GM18526 (cell line): Measurements from ENCODE around the gene SLC38A3.

Experiments used
- POLR2A ChIP-seq: IDR thresholded peaks from 3 replicates; pipeline ENCODE4 v1.6.1; 2011; ENCODE audit not compliant: insufficient read length; ENCODE audit errors: extremely low read depth

SLC38A3 gene

DNA sequence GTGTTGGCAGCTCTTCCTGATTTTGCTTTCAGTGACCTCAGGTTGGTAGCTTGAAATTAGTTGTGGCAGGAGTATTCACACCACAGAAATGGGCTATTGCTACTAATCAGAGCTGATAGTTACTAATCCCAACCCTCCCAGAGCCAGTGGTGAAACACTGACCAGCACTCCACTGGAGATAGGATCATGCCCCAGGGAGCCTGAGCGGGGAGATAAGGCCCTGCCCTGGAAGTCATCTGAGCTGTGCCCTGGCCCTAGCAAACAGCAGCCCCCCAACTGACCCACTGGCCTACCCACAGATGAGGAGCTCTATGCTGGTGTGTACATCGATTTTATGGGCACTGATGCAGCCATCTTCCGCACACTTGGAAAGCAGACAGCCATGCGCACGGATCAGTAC, 23.1 kb upstream of the SLC38A3 start:
- no peak for TF ChIP-seq POLR2A

DNA sequence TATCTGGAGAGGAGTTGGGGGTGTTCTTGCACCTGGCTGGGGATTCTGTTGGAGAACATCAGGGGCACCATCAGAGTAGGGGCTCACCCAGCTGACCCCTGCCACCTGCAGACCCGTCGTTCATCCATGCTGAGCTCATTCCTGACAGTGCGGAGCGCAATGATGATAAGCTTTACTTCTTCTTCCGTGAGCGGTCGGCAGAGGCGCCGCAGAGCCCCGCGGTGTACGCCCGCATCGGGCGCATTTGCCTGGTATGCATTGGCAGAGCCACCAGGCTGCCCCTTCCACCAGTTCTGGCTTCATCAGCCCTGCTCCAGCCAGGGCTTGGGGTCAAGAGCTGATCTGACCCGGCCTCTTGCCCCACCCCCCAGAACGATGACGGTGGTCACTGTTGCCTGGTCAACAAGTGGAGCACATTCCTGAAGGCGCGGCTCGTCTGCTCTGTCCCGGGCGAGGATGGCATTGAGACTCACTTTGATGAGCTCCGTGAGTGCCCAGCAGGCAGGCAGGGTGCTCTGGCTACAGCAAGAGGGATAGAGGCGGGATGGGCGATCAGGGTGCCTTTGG, 22.5 kb upstream of the SLC38A3 start:
- TF ChIP-seq POLR2A, result no peak

DNA sequence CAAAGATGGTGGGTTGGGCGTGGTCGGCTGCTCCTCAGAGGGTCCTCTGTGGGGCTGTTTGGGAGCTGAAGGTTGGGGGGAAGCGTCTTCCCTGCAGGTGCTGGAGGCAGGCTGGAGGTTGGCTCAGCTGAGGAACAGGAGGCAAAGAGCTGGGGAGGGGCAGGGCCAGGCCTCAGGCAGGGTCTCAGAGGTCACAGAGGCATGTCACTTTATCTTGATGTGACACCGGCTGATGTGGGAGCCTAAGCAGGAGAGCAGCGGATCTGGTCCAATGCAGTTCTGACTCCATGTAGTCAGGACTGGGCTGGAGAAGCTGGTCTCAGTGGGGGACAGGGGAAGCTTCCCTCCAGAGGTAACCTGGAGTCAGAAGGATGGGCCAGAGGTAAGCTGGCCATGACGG, 21.3 kb upstream of the SLC38A3 start:
- no peak for TF ChIP-seq POLR2A

- no peak for TF ChIP-seq POLR2A
Measured at GRCh38 chr3:50184242-50184978, 20.7 kb upstream of the SLC38A3 start.

DNA sequence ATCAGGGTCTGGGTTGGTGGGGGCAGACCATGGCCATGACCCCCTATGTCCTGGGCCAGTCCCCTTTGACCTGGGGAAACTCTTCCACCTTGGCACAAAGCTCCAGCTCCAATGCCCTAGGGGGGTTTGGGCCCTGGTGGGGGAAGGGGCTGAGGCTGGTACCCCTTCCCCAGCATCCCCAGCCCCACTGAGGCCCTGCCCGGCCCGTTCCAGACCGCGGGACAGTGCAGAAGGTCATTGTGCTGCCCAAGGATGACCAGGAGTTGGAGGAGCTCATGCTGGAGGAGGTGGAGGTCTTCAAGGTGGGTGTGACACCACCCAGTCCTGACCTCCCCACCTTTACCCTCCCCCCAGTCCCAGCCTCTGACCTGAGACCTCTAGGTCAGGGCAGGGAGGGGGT, 19.8 kb upstream of the SLC38A3 start:
- TF ChIP-seq POLR2A, result no peak

- TF ChIP-seq POLR2A, result no peak
Measured at GRCh38 chr3:50186096-50186495, 19.0 kb upstream of the SLC38A3 start.

GRCh38 chr3:50187750-50188149, 17.3 kb upstream of the SLC38A3 start:
- no peak for TF ChIP-seq POLR2A

- no peak for TF ChIP-seq POLR2A
Measured at GRCh38 chr3:50189274-50189673, 15.8 kb upstream of the SLC38A3 start.

- TF ChIP-seq POLR2A, result no peak
Measured at GRCh38 chr3:50189989-50190388, 15.1 kb upstream of the SLC38A3 start.

- no peak for TF ChIP-seq POLR2A
Measured at GRCh38 chr3:50190936-50191660, 14.0 kb upstream of the SLC38A3 start, which contains the start of gene GNAT1. Gene GNAT1 (plus strand): TSS chr3:50191610. CDS start chr3:50191726, 116 bp downstream.

- TF ChIP-seq POLR2A, result no peak
Measured at GRCh38 chr3:50192124-50192523, 12.9 kb upstream of the SLC38A3 start.

- TF ChIP-seq POLR2A, result no peak
Measured at GRCh38 chr3:50192689-50193141, 12.4 kb upstream of the SLC38A3 start.

GRCh38 chr3:50193286-50193685, 11.8 kb upstream of the SLC38A3 start:
- no peak for TF ChIP-seq POLR2A

DNA sequence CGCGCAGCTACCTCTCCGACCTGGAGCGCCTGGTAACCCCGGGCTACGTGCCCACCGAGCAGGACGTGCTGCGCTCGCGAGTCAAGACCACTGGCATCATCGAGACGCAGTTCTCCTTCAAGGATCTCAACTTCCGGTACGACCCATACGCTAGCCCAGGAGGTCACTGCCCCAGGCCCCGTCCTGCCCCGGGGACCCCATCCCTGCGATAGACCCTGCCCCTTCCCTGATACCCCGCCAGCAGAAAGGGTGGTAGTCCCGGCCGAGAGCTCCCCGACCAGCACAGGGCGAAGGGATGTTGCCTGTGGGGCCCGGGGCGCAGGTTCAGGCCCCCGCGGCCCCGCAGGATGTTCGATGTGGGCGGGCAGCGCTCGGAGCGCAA, 11.3 kb upstream of the SLC38A3 start:
- TF ChIP-seq POLR2A, result no peak

DNA sequence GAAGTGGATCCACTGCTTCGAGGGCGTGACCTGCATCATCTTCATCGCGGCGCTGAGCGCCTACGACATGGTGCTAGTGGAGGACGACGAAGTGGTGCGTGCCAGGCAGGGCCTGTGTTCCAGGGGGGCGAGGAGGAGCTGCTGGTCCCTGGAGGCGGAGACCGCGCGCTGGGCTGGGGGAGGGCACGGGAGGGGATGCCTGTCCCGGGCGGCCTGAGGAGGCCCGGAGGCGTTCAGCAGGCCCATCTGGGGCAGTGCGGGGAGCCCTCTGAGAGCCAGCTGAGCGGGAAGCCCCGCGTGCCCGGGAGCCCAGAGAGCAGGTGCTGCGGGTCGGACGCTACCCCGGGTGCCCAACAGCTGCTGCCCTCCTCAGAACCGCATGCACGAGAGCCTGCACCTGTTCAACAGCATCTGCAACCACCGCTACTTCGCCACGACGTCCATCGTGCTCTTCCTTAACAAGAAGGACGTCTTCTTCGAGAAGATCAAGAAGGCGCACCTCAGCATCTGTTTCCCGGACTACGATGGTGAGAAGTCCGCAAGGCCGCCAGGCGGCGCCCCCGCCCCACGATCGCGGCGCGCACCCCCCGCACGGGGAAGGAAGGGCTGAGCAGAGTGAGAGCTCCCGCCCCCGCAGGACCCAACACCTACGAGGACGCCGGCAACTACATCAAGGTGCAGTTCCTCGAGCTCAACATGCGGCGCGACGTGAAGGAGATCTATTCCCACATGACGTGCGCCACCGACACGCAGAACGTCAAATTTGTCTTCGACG, 10.8 kb upstream of the SLC38A3 start:
- no peak for TF ChIP-seq POLR2A
